GM23338 (cell line): ENCODE measurements around the gene PODN. TPM values are rescaled to one million over a fixed set of nuclear protein-coding genes. Genes with fewer than 3 reads are reported as not detected.

Experiments
- ATAC-seq: fragments of 200-7000 bp; cut with Tn5 transposase; 3 replicates; pipeline ENCODE4 v1.9.1; 2020
- DNase-seq: peaks from one replicate; pipeline ENCODE4 v3.0.0-alpha.2; 2015; ENCODE audit warnings: low spot score
- H2AFZ ChIP-seq: fragments of 200-600 bp; sonication (generic); 2 replicates; pipeline ENCODE4 v1.8.0; 2016; ENCODE audit warnings: antibody characterized with exemption, mild to moderate bottlenecking, moderate library complexity
- H3F3A ChIP-seq: fragments of 200-600 bp; sonication (generic); replicated peaks from 2 replicates; pipeline ENCODE4 v1.8.0; 2017; ENCODE audit warnings: antibody characterized with exemption, mixed run types, low read depth
- H3K27ac ChIP-seq: fragments of 200-600 bp; sonication (generic); 2 replicates; pipeline ENCODE4 v1.6.1; 2016; ENCODE audit warnings: low read depth
- H3K27me3 ChIP-seq: fragments of 200-600 bp; sonication (generic); 2 replicates; pipeline ENCODE4 v1.8.0; 2016; ENCODE audit warnings: mild to moderate bottlenecking, mixed run types, moderate library complexity; ENCODE audit not compliant: insufficient read depth
- H3K36me3 ChIP-seq: fragments of 200-600 bp; sonication (generic); 2 replicates; pipeline ENCODE4 v1.8.0; 2016; ENCODE audit warnings: mild to moderate bottlenecking; ENCODE audit not compliant: insufficient read depth
- H3K4me1 ChIP-seq: fragments of 200-600 bp; sonication (generic); 2 replicates; pipeline ENCODE4 v1.8.0; 2016; ENCODE audit warnings: mild to moderate bottlenecking, moderate library complexity; ENCODE audit not compliant: insufficient read depth
- H3K4me2 ChIP-seq: fragments of 200-600 bp; sonication (generic); 2 replicates; pipeline ENCODE4 v1.7.1; 2017; ENCODE audit warnings: mixed run types
- H3K4me3 ChIP-seq: fragments of 200-600 bp; sonication (generic); 2 replicates; pipeline ENCODE4 v1.6.1; 2016; ENCODE audit warnings: mixed run types
- H3K79me2 ChIP-seq: fragments of 200-600 bp; sonication (generic); replicated peaks from 2 replicates; pipeline ENCODE4 v1.8.0; 2017; ENCODE audit warnings: mild to moderate bottlenecking; ENCODE audit not compliant: insufficient read depth
- H3K9me2 ChIP-seq: fragments of 200-600 bp; sonication (generic); 2 replicates; pipeline ENCODE4 v1.8.0; 2017; ENCODE audit not compliant: insufficient read depth
- H4K20me1 ChIP-seq: fragments of 200-600 bp; sonication (generic); replicated peaks from 2 replicates; pipeline ENCODE4 v1.8.0; 2017; ENCODE audit warnings: mild to moderate bottlenecking; ENCODE audit not compliant: insufficient read depth
- H3K27ac Mint-ChIP-seq: 2 replicates; pipeline ENCODE4 v1.8.0; 2020; ENCODE audit warnings: inconsistent platforms, mild to moderate bottlenecking, moderate library complexity, mixed read lengths
- H3K27me3 Mint-ChIP-seq: 3 replicates; pipeline ENCODE4 v1.8.0; 2022; ENCODE audit warnings: low read depth, mild to moderate bottlenecking, moderate library complexity, mixed read lengths, inconsistent platforms; ENCODE audit not compliant: insufficient read depth, poor library complexity
- H3K36me3 Mint-ChIP-seq: 3 replicates; pipeline ENCODE4 v1.8.0; 2021; ENCODE audit warnings: low read depth, mild to moderate bottlenecking, inconsistent platforms, moderate library complexity, mixed read lengths
- H3K4me1 Mint-ChIP-seq: 3 replicates; pipeline ENCODE4 v1.8.0; 2020; ENCODE audit warnings: mild to moderate bottlenecking, inconsistent platforms, mixed read lengths
- H3K4me3 Mint-ChIP-seq: 3 replicates; pipeline ENCODE4 v1.8.0; 2021; ENCODE audit warnings: moderate library complexity, mild to moderate bottlenecking, inconsistent platforms, mixed read lengths
- H3K9me3 Mint-ChIP-seq: 3 replicates; pipeline ENCODE4 v1.8.0; 2020; ENCODE audit warnings: moderate library complexity, mild to moderate bottlenecking, inconsistent platforms, mixed read lengths
- CTCF ChIP-seq, 2 experiments: fragments of 200-600 bp in 1 of 2; sonication (generic) in 1 of 2; conservative IDR thresholded peaks; 2 replicates each; pipeline versions ENCODE4 v1.5.1 to v1.6.1; 2016 to 2017; ENCODE audit warnings: antibody characterized with exemption in 2 of 2, low read depth in 2 of 2, mild to moderate bottlenecking in 2 of 2, moderate library complexity in 1 of 2
- ETS1 ChIP-seq: IDR thresholded peaks from 2 replicates; pipeline ENCODE4 v1.6.1; 2016; ENCODE audit warnings: antibody characterized with exemption
- EZH2 ChIP-seq: fragments of 200-600 bp; sonication (generic); IDR thresholded peaks from one replicate; pipeline ENCODE4 v1.8.0; 2017; ENCODE audit warnings: antibody characterized with exemption, mild to moderate bottlenecking, low read depth; ENCODE audit not compliant: unreplicated experiment
- EZH2phosphoT487 ChIP-seq: fragments of 200-600 bp; sonication (generic); IDR thresholded peaks from one replicate; pipeline ENCODE4 v1.8.1; 2018; ENCODE audit warnings: antibody characterized with exemption; ENCODE audit not compliant: unreplicated experiment
- JUNB ChIP-seq: IDR thresholded peaks from one replicate; pipeline ENCODE4 v1.6.1; 2016; ENCODE audit warnings: antibody characterized with exemption; ENCODE audit not compliant: unreplicated experiment
- NANOG ChIP-seq: IDR thresholded peaks from 2 replicates; pipeline ENCODE4 v1.6.1; 2016; ENCODE audit warnings: antibody characterized with exemption, borderline replicate concordance
- POLR2AphosphoS5 ChIP-seq: IDR thresholded peaks from 2 replicates; pipeline ENCODE4 v1.6.1; 2016; ENCODE audit warnings: antibody characterized with exemption, low read depth
- ZNF114 ChIP-seq: fragments of 250-450 bp; sonication (Bioruptor Pico); IDR thresholded peaks from 2 replicates; pipeline ENCODE4 v1.5.0; 2020; ENCODE audit warnings: mild to moderate bottlenecking, moderate library complexity
- ZNF462 ChIP-seq: fragments of 250-450 bp; sonication (Bioruptor Pico); IDR thresholded peaks from 2 replicates; pipeline ENCODE4 v1.5.0; 2020; ENCODE audit warnings: mild to moderate bottlenecking, moderate library complexity
- polyA plus RNA-seq: library from polyadenylated mRNA; unstranded; fragments of >200 nt; fragmentation: Nextera tagmentation; extraction: Ambion mirVana; gene quantifications from 2 replicates; pipeline ENCODE4 v1.2.1, GENCODE V29; 2016
- total RNA-seq: library from RNA; depleted of rRNA; stranded (reverse); fragments of >200 nt; shearing (Covaris generic); gene quantifications from 2 replicates; pipeline ENCODE4 v1.2.3, GENCODE V29; 2014

PODN gene
- total and polyA plus RNA-seq, 2 experiments from 2014 or later, result 0.16 to 0.24 TPM

- Histone ChIP-seq H3F3A (no peaks in the 10 kb centered on the region), H3K9me2 (no peaks in the 10 kb centered on the region), H3K27ac (no peak overlapping the region), H3K4me2 (no peak overlapping the region), H3K79me2 (peaks cover 13% of the 10 kb centered on the region; the same call in 1 of the 2 replicates), H3K27me3 (no peaks in the 10 kb centered on the region), H4K20me1 (no peaks in the 10 kb centered on the region; the same call in 1 of the 2 replicates), H2AFZ (no peak overlapping the region), H3K4me1 (no peaks in the 10 kb centered on the region), H3K4me3 (no peak overlapping the region), H3K36me3 (no peaks in the 10 kb centered on the region)
- TF ChIP-seq ETS1 (no peak), EZH2phosphoT487 (no peak), JUNB (no peak), ZNF114 (CRISPR knock-in tag) (no peak), NANOG (no peak), ZNF462 (no peak)
- ATAC-seq, result no peak
- H3K27me3 Mint-ChIP-seq, result peaks cover 3% of the 10 kb centered on the region
- no peak for DNase-seq
- H3K9me3 Mint-ChIP-seq, result no peaks in the 10 kb centered on the region
- H3K36me3 Mint-ChIP-seq, result no peaks in the 10 kb centered on the region
- H3K27ac Mint-ChIP-seq, result no peak overlapping the region
- H3K4me3 Mint-ChIP-seq, result no peak overlapping the region
- no peaks in the 10 kb centered on the region for H3K4me1 Mint-ChIP-seq
Observed at GRCh38 chr1:53025769-53026112, 36.3 kb upstream of the PODN start.

- H3K79me2 ChIP-seq, result peaks cover 13% of the 10 kb centered on the region; the same call in 1 of the 2 replicates
- Mint-ChIP-seq H3K4me1 (no peaks in the 10 kb centered on the region), H3K27ac (no peak overlapping the region), H3K27me3 (peaks cover 3% of the 10 kb centered on the region), H3K4me3 (no peak overlapping the region), H3K36me3 (no peaks in the 10 kb centered on the region), H3K9me3 (no peaks in the 10 kb centered on the region)
- no peaks in the 10 kb centered on the region for H3K9me2 ChIP-seq
- no peak overlapping the region for H3K4me3 ChIP-seq
- ATAC-seq (no peak), DNase-seq (no peak)
- H4K20me1 ChIP-seq, result no peaks in the 10 kb centered on the region; the same call in 1 of the 2 replicates
- no peak overlapping the region for H2AFZ ChIP-seq
- no peak overlapping the region for H3K4me2 ChIP-seq
- H3K27ac ChIP-seq, result no peak overlapping the region
- H3K4me1 ChIP-seq, result no peaks in the 10 kb centered on the region
- no peaks in the 10 kb centered on the region for H3K27me3 ChIP-seq
- H3K36me3 ChIP-seq, result no peaks in the 10 kb centered on the region
- H3F3A ChIP-seq, result no peaks in the 10 kb centered on the region
- TF ChIP-seq POLR2AphosphoS5 (no peak), ZNF114 (CRISPR knock-in tag) (no peak), EZH2 (no peak), CTCF (conservative IDR thresholded peaks at IDR 0.05; ENCODE audit: low read depth in 2 of 2) (no peak), EZH2phosphoT487 (no peak)
Observed at GRCh38 chr1:53026254-53026653, 35.8 kb upstream of the PODN start.
